K562 treated with DMSO at 1 percent for 48 hours (cell line): Measurements from ENCODE around the gene EBP. TPM values are rescaled to one million over a fixed set of nuclear protein-coding genes. Genes with fewer than 3 reads are reported as not detected.

ENCODE experiments used
- total RNA-seq: library from RNA; unstranded; fragments of 300-600 nt; gene quantifications from 2 replicates; pipeline ENCODE4 v1.2.3, GENCODE V29; 2022; ENCODE audit warnings: low replicate concordance; ENCODE audit errors: extremely low read depth

EBP gene
- not detected in 2 replicates for total RNA-seq

GRCh38 chrX:48521353-48522243 is at the start of gene EBP:
EBP (plus strand) TSS chrX:48521808; CDS start chrX:48523772, 1,964 bp downstream.

GRCh38 chrX:48475774-48476577 is 45.6 kb upstream of the EBP start, which contains the start of gene FTSJ1:
FTSJ1 (plus strand) TSS chrX:48476199; CDS start chrX:48478048, 1,849 bp downstream.

GRCh38 chrX:48508400-48509244 is 13.0 kb upstream of the EBP start, which contains the start of gene PORCN:
PORCN (plus strand) TSS chrX:48508992; CDS start chrX:48509821, 829 bp downstream.

GRCh38 chrX:48539345-48540027 is 17.9 kb downstream of the EBP start, which contains the start of gene TBC1D25:
TBC1D25 (plus strand) TSS chrX:48539714; CDS start chrX:48539798, 84 bp downstream.

GRCh38 chrX:48574270-48575266 is 53.0 kb downstream of the EBP start, which contains the start of gene RBM3:
RBM3 (plus strand) TSS chrX:48574484; CDS start chrX:48575181, 697 bp downstream.

Other genes starting within 250 kb of the EBP start
- gene SSX3, start 165.1 kb upstream of the EBP start, total RNA-seq: not detected in 2 replicates
- not detected in 2 replicates for gene SSX4, start 138.3 kb upstream of the EBP start, total RNA-seq
- not detected in 2 replicates for gene SSX4B, start 109.8 kb upstream of the EBP start, total RNA-seq
- gene SLC38A5, start 51.5 kb upstream of the EBP start, total RNA-seq: not detected in 2 replicates
- not detected in 2 replicates for gene FTSJ1, start 45.6 kb upstream of the EBP start, total RNA-seq
- gene PORCN, start 12.8 kb upstream of the EBP start, total RNA-seq: not detected in 2 replicates
- gene TBC1D25, start 17.9 kb downstream of the EBP start, total RNA-seq: not detected in 2 replicates
- not detected in 2 replicates for gene RBM3, start 52.7 kb downstream of the EBP start, total RNA-seq
- not detected in 2 replicates for gene WDR13, start 75.7 kb downstream of the EBP start, total RNA-seq
- not detected in 2 replicates for gene WAS, start 162.0 kb downstream of the EBP start, total RNA-seq
- not detected in 2 replicates for gene SUV39H1, start 174.9 kb downstream of the EBP start, total RNA-seq
- gene GLOD5, start 239.9 kb downstream of the EBP start, total RNA-seq: not detected in 2 replicates